Ovary (tissue), 3 donors: Measurements from ENCODE around the gene RNGTT.

Experiments
- CTCF ChIP-seq, 3 donors: fragments of 450-650 bp in 2 of 3; fragments of 200-600 bp in 1 of 3; IDR thresholded peaks; one replicate each; pipeline versions ENCODE4 v1.5.1 to v1.8.0; 2016 to 2022; ENCODE audit warnings: antibody characterized with exemption in 3 of 3, mild to moderate bottlenecking in 1 of 3
- POLR2A ChIP-seq: fragments of 450-650 bp; IDR thresholded peaks from one replicate; pipeline ENCODE4 v1.6.1; 2017; ENCODE audit warnings: antibody characterized with exemption, mild to moderate bottlenecking, moderate library complexity
- donor health status: DM: no; HTN: no; CAD: no.

GRCh38 chr6:88750936-88751335, 212.5 kb downstream of the RNGTT start:
- no peak for TF ChIP-seq CTCF (IDR thresholded peaks at IDR 0.05)
- no peak for TF ChIP-seq POLR2A
